ENCODE measurements around the gene PLCH1.

The PLCH1 gene

DNA sequence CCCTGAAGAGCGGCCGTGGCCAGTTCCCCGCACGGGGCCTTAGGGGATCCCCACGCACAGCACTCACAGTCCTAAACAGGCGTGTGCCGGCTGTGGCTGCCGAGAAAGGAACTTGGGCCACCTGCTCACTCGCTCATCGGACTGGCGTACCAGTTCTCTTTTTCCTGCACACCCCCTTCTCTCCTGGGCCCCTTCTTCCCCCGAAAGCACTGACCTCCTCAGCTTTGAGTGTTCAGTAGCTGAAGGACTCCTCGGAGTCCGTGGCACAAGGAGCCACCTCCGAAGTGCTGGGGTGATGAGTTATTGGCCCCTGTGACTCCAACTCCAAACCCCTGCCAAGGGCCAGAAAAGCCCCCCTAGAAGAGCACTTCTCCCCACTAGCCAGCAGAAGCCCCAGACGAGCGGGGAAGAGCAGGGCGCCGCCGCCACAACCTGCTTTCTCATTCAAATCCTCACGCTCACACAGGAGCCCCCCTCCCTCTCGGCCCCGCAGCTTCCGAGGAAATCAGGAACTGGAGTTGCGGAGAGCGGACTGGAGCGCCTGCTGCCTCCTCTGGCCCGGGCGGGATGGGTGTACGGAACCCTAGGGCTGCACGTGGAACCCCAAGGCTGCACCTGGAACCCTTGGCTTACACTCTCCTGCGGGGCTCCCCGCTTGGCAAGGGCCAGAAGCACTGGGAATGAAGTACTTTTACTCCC, at the start of gene PLCH1:
PLCH1 (minus strand) TSS at position 446 of the 699 bp plus-strand sequence. CDS start 40,847 bp downstream, outside the sequence.
- peak; percentile 63 for DNase-seq

DNA sequence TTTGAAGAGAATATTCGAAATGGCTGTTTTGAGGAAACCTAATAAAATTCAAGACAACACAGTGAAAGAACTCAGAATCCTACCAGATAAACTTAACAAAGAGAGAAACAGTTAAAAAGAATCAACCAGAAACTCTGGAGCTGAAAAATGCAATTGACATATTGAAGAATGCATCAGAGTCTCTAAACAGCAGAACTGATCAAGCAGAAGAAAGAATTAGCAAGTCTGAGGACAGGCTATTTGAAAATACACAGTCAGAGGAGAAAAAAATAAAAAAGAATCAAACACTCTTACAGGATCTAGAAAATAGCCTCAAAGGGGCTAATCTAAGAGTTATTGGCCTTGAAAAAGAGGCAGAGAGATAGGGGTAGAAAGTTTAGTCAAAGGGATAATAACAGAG, 47.7 kb upstream of the PLCH1 start:
- no peak for DNase-seq

DNA sequence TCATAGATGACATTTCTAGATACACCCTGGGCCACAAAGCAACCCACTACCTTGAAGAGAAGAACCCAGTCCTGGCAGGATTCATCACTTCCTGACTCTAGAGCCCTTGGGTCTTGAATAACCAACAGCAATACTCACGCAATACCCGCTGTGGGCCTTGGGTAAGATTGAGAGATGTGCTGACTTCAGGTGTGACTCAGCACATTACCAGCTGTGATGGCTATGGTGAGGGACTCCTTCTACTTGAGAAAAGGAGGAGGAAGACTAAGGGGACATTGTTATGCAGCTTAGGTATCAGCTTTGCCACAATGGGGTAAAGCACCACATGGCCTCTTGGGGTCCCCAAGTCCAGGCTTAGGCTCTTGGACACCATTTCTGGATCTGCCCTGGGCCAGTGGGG, 46.3 kb upstream of the PLCH1 start:
- no peak for DNase-seq

GRCh38 chr3:155790272-155790925, 45.5 kb upstream of the PLCH1 start:
- no peak for DNase-seq

DNA sequence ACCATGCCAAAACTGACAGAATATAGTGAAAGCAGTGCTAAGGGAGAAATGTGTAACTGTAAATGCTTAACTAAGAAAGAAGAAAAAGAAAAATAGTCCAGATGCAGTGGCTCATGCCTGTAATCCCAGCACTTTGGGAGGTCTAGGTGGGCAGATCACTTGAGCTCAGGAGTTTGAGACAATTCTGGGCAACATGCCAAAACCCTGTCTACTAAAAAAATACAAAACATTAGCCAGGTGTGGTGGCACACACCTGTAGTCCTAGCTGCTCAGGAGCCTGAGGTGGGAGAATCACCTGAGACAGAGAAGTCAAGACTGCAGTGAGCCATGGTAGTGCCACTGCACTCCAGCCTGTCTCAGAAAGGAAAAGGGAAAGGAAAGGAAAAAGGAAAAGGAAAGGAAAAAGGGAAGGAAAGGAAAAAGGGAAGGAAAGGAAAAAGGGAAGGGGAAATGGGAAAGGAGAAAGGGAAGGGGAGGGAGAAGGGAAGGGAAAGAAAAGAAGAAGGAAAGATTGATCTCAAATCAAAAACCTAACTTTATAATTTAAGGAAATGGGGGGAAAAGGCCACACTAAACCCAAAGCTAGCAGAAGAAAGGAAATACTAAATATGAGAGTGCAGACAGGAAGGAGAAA, 40.9 kb upstream of the PLCH1 start:
- DNase-seq = no peak

GRCh38 chr3:155782390-155782953, 37.6 kb upstream of the PLCH1 start:
- no peak for DNase-seq

DNA sequence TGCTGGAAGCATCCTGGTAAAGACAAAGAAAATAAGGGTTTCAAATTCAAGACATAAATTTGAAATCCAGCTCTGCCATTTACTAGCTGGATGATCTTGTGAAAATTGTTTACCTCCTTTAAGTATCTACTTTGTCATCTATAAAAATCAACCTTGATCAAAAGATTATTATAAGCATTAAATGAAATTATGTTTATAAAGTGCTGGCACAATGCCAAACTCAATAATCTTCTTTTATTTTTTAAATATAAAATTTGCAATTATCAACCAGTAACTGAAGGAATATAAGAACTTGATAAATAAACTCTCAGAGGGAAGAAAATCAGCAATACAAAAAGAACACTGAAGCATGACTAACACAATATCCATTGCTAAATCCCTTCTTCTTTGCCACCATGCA, 35.4 kb upstream of the PLCH1 start:
- DNase-seq = no peak

GRCh38 chr3:155778462-155778861, 33.6 kb upstream of the PLCH1 start:
- DNase-seq = no peak

DNA sequence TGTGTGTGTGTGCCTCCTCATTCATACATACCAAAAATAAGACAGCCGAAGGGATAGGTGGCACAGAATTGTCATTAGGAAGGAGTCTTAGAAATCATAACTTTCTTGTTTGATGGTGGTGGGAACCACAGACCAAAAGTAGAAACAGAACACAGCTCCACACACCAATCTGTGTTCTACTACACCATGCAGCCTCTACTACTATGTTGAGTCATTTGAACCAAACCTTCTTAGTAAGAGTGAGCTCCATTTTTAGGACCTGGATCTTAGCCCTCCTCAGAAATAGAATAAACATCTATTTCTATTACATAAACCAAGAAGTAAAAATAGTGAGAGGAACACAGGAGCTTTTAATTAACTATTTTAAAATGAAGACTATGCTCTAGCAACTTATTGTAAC, 27.9 kb upstream of the PLCH1 start:
- DNase-seq = no peak

DNA sequence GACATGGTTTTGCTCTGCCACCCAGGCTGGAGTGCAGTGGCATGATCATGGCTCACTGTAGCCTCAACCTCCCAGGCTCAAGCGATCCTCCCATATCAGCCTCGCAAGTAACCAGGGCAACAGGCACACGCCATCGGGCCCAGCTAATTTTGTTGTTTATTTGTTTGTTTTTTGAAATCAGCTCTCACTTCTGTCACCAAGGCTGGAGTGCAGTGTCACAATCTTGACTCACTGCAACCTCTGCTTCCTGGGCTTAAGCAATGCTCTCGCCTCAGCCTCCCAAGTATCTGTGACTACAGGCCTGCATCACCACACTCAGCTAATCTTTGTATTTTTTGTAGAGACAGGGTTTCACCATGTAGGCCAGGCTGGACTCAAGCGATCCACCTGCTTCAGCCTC, 26.3 kb upstream of the PLCH1 start:
- DNase-seq = no peak

DNA sequence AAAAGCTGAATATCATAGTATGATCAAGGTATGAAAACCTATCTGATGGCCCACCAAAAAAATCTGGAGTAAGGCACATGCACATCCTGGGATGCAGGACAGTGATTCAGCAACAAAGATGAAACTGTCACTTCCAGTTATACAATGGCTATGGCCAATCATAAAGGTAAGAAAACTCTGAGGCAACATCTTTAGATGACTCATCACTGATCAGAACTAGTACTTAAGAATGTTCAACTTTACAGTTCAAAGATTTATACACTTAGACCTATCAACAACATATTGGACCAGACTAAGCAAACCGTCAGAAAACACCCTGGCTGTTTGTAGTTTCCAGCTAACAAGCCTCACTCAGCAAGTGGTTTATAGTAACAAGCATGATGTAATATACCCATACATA, 21.3 kb upstream of the PLCH1 start:
- no peak for DNase-seq

GRCh38 chr3:155763870-155764463, 19.1 kb upstream of the PLCH1 start:
- DNase-seq = no peak

DNA sequence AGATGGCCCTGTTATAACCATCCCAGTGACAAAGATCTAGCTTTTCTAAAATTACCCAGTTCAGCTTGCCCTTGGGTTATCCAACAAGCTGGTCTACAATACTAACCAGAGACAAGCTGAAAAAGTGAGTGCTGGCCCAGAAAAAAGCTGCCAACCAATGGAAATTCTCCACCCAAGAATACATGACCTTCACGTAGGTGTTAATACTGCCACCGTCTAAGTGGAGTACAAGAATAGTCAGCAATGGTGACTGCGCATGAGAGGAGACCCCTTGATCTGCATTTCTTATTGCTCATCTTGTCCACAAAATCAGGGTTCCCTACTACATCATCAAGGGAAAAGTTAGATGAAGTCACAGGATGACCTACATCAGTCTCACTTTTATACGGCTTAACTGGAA, 15.8 kb upstream of the PLCH1 start:
- DNase-seq = no peak

DNA sequence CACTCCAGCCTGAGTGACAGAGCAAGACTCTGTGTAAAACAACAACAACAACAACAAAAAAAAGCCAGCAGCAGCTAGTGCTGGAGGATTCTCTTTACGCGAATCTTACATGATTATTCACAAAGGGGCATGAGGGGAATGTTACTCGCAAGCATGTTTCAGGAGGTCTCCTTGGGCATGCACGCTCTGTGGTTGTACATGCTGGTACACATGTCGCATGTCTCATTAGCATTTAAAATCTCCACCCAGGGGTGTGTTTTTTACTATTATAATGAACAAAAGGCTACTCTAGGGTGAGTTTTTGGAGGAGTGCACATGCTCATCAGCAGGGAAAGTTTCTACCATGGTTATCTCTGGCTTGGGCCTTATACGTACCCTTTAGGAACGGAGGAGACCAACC, 12.7 kb upstream of the PLCH1 start:
- DNase-seq = no peak

DNA sequence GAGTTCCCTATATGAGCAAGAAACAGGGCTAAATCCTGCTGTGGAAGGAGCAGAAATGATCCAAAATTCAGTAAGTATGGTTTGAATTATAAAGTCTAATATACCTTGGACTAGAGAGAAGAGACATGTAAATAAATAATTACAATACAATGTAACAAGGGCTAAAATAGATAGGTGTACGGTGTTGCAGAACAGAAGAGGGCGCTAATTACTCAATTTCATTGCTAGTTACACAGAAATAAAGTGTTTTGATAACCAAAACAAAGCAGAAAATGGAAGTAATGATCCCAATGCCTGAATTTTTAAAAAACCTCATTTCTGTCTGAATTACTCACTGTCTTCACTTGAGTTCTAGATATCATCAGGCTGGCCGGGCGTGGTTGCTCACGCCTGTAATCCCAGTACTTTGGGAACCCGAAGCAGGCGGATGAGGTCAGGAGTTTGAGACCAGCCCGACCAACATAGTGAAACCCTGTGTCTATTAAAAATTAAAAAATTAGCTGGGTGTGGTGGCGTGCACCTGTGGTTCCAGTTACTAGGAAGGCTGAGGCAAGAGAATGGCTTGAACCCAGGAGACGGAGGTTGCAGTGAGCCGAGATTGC, 8.3 kb upstream of the PLCH1 start:
- no peak for DNase-seq

GRCh38 chr3:155748611-155749365, 3.9 kb upstream of the PLCH1 start:
- DNase-seq = no peak

DNA sequence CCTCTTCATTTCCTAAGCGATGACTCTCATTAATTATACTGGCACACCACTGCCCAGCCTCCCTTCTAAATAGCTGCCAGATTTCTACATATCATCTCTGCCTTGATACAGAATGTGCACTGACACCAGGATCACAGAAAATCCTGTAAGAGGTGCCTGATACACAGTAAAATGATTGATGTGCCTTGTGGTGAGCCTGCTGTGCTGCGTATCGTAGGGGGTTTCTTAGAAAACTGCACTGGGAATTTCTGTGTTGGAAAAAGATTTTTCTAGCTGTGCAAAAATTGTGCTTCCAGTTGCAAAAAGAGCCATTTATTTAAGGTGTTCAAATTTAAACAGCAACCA, 3.0 kb upstream of the PLCH1 start:
- DNase-seq = no peak

GRCh38 chr3:155747286-155747945, 2.5 kb upstream of the PLCH1 start:
- DNase-seq = no peak

GRCh38 chr3:155746703-155747102, 1.8 kb upstream of the PLCH1 start:
- no peak for DNase-seq

DNA sequence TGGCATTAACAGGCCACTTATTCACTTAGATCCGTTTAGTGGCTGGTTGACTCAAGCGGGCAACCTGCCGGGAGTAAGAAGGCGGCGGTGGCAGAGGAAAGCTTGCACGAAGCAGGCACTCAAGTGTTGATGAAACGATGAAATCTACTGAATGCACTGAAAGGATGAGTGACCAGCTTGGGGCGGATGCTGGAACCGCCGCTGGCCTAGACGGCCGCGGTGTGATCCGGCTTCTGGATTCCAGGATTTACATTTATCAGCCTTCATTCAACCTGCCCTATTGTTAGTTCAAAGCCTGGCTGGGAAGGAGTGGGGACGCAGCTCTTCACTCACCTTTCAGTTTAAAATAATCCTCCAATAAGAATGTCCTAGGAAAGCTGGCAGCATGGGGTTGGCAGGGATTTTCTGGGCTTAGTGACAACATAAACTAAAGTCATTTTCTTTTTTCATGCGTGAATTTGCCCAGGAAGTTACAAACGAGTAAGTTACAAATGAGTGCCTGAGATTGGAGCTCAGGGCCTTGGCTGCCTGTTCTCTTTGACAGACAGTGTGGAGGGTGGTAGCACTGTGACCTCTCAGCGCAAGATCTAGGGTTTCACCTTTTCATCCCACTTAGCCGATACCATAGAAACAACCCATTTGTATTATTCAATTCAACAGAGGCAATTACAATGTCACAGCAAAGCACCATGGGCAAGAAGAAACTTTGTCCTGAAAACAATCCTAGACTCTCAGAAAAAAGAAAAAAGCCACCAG, 1.1 kb upstream of the PLCH1 start:
- no peak for DNase-seq

GRCh38 chr3:155744010-155744625, 753 bp downstream of the PLCH1 start:
- DNase-seq = peak; percentile 84

Measured in activated CD8-positive, alpha-beta memory T cell treated with anti-CD3 and anti-CD28 coated beads, Interleukin-2, amount 50 U/mL, for 48 hours (primary cell).